Effector CD4-positive, alpha-beta T cell (primary cell): ENCODE measurements around the gene TRIM32.
"Not testable (repeated sequence)": the region's sequence is repeated elsewhere in the genome, so short reads cannot be mapped to it uniquely, and the experiment has no call there.

Experiments used
- DNase-seq: peaks from one replicate; pipeline ENCODE4 v3.0.0-alpha.2; 2020

Gene TRIM32

DNA sequence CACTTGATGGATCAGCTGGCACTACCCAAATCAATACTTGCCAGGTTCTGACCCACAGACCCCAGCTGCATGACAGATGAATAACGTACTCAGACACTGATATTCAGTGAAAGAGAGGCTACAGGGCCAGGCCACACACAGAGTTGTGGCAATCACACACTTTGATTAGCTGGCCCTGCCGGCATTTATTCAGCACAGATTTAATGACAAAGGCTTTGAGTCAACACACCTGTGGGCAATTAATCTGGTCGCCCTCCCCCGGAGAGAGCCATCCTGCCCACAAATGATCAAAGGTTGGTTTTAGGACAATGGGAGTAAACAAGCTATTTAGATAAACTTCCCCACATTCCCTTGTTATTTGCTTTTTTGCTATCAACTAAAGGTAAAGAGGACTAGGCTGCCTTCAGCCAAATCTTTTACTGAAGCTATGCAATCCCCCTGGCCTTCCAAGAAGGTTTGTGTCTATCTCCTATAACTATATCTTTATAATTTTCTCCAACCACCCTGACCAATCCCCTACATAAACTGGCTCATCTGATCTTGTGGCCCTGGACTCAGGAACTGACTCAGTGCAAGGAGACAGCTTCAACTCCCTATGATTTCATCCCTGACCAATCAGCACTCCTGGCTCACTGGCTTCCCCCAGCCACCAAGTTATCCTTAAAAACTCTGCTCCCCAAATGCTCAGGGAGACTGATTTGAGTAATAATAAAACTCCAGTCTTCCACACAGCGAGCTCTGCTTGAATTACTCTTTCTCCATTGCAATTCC, 12.7 kb upstream of the TRIM32 start:
- DNase-seq = no peak

DNA sequence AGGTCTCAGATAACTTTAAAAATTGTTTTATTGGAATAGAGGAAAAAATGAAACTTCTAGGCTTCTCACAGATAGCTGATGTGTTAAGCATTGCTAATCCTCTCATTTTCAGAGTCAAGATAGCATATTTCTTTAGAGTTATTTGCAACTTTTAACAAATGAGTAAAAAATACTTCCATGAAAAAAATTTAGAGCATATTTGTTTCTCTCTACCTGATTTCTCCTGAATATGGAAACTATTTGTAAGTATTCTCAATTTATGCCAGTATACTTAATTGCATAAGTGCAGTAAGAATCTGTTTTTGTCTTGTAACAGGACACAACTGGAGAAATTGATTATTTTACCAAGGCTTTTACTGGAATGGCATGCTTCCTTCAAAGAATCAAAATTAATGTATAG, 3.6 kb upstream of the TRIM32 start:
- no peak for DNase-seq

DNA sequence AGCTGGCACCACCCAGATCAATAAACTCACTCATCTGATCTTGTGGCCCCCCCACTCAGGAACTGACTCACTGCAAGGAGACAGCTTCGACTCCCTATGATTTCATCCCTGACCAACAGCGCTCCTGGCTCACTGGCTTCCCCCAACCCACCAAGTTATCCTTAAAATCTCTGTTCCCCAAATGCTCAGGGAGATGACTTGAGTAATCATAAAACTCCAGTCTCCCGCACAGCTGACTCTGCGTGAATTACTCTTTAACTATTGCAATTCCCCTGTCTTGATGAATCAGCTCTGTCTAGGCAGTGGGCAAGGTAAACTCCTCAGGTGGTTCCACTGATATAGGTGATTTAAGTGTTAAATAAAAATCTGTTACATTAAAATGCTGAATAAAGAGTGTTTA, 1.9 kb upstream of the TRIM32 start:
- no peak for DNase-seq

GRCh38 chr9:116686135-116686534, 970 bp upstream of the TRIM32 start:
- DNase-seq = no peak

GRCh38 chr9:116686693-116687073, 422 bp upstream of the TRIM32 start:
- DNase-seq = no peak

DNA sequence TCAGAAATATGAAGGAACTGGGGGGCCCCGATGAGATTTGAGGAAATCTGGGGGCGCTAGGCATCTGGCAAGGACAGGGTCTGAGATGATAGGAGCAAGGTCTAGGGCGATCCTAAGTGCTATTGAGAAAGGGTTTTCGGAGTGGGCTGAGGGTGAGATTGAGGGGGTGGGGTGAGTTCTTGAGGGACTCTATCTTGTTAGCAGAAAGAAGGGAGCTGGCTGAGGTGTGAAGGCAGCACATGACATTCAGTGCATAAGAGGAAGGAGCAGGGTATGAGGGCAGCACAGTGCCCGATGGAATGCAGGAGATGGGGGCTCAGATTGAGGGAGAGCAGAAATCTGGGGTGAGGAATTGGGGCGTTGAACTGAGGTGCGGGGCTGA, 640 bp downstream of the TRIM32 start:
- DNase-seq = no peak

DNA sequence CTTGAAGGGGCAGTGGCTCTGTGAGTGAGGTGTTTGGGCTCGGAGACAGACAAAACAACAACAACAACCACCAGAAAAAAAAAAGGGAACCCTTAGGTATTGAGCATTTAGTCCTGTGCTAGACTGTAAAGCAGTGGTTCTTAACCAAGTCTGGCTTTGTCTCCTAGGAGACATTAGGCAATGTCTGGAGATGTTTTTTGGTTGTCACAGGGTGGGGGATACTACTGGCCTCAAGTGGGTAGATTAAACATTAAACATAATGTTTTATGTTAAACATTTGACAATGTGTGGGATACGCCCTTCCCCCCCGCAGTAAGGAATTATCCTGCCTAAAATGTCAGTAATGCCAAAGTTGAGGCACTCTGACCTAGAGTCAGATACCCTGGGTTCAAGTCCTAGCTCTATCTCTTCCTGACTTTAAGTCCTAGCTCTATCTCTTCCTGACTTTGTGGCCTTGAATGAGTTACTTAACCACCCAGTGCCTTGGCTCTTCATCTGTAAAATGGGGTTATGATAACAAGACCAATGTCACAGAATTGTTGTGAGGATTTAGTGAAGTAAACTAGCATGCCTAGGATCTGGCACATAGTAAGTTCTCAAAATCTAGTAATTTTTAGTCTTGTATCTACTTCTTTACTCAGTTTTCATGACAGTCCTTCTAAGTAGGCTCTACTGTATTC, 1.8 kb downstream of the TRIM32 start:
- no peak for DNase-seq

DNA sequence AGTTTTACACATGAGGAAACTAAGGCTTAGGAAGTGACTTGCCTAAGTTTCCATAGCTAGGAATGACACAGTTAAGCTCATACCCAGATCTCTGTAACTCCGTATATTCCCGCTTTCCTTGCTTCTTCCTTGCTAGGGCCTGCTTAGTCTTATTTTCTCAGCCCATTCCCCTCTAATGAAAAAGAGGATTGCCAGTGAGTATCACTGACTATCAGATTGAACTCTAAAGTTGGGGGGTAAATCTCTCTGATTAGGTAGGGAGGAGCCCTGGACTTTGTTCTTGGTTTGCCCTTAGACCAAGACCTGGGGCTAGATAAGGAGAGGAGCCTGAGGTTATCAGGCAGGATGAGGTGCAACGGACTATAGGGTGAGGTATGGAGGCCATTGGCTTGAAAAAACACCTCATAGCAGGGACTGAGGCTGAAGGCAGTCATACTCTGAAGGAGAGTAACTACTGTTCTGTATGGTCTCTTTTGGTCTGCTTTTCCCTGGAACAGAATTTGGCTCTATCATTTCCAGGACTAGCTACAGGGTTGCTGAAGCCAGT, 2.5 kb downstream of the TRIM32 start:
- no peak for DNase-seq

DNA sequence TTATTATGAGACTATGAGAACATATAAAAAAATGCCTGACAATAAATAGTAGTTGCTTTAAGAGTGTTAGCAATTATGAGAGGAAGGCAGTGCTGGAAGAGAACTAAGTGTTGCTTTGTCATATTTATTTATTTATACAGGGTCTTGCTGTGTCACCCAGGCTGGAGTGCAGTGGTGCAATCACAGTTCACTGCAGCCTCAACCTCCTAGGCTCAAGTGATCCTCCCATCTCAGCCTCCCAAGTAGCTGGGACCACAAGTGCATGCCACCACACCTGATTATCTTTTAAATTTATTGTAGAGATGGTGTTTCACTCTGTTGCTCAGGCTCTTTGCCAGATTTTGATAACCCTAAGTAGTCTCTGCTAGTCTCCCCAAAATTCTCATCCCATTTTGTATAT, 3.7 kb downstream of the TRIM32 start:
- not testable (repeated sequence) for DNase-seq

GRCh38 chr9:116691607-116692006, 4.5 kb downstream of the TRIM32 start:
- no peak for DNase-seq

- DNase-seq = no peak
Observed at GRCh38 chr9:116692616-116693015, 5.5 kb downstream of the TRIM32 start.

DNA sequence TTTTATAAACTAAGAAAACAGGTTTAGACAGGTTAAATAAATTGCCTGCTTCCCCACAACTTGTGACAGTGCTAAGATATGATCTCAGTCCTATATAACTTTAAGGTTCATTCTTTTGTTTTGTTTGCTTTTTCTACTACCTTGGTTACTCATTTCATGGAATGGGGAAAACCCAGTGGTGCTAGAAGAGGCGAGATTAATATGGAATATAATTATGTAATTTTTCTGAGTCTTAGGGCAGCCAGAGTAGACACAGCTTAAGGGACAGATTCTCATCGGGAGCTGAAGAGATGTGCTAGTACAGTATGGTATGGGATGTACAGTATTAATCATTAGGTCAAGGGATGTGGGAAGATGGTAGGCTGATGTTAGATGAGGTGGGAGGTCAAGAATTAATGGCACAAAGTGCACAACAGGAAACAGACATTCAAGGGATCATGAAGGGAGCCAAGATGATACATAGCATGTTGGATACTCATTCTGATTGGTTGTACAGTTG, 6.2 kb downstream of the TRIM32 start:
- DNase-seq = no peak

DNA sequence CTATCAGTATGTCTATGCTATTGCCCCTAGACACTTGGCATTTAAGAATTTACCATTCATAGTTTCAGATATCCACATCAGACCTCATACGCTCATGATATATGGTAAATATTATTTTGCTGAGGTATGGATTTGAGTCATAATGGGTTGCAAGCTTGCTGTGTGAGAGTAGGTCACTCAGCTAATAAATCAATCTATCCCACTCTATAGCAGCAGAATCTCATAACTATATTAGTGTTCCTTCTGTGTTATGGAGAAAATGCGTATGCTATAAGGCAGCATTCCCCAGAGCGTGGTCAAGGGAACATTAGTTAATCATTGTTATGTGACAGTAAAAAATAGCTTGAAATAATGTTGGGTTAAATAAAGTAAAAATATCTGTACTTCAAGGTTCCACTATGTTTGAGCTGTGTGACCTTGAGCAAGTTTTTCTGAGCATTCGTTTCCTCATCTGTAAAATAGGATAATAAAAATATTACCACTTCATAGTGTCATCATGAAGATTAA, 7.7 kb downstream of the TRIM32 start:
- DNase-seq = no peak

DNA sequence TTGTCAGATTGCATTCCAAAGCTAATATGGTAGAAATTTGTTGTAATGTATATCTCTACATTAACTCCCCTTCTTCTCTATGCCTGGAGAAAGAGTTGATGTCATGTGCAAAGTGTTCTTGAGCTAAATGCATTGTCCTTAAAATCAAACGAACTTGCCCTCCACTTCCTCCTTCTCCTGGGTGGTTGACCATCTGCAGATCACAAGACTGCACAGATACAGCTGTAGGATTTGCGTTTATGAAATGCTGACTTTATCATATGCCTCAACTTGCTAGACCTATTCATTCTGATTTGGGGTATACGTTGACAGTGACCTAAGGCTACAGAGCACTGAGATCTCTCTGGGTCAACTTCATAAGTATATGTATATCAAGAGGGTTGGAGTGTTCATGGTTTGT, 8.3 kb downstream of the TRIM32 start:
- DNase-seq = no peak

GRCh38 chr9:116697362-116697761, 10.3 kb downstream of the TRIM32 start:
- DNase-seq = no peak

DNA sequence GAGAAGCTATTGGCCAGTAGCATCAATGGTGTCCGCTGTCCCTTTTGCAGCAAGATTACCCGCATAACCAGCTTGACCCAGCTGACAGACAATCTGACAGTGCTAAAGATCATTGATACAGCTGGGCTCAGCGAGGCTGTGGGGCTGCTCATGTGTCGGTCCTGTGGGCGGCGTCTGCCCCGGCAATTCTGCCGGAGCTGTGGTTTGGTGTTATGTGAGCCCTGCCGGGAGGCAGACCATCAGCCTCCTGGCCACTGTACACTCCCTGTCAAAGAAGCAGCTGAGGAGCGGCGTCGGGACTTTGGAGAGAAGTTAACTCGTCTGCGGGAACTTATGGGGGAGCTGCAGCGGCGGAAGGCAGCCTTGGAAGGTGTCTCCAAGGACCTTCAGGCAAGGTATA, 10.8 kb downstream of the TRIM32 start:
- DNase-seq = no peak

GRCh38 chr9:116700279-116700678, 13.2 kb downstream of the TRIM32 start:
- DNase-seq = no peak

- no peak for DNase-seq
Observed at GRCh38 chr9:116700882-116701865, 14.1 kb downstream of the TRIM32 start.

- DNase-seq = no peak
Observed at GRCh38 chr9:116701940-116702642, 15.0 kb downstream of the TRIM32 start.

DNA sequence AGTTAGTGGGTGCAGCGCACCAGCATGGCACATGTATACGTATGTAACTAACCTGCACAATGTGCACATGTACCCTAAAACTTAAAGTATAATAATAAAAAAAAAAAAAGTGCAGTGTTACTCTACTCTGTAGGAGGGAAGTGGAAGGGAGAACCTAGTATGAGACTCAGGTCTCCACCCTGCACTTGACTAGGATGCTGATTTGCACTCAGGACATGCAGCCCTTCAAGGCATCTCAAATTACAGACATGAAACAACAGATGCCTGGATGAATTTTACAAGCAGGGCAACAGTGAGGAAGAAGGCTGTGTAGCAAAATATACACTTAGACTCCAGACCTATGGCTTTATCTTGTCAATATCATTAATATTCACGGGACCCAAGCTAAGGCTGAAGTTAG, 16.5 kb downstream of the TRIM32 start:
- no peak for DNase-seq

DNA sequence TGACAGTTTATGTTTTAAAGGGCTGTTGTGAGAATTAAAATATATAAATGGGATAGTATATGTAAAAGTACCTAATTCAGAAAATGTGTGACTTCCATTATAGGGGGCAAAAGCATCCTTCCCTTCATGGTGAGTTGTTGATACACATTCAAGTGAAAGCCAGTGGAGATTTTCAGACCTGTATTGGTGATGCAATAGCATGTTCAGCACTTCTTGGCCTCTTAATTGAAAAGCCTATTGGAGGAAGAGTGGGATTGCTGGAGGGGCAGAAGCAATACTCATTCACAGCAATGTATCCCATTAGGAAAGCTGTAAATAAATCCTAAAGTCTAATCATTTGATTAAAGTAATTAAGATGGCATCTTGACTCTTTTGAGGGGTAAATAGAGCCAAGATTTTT, 17.4 kb downstream of the TRIM32 start:
- DNase-seq = no peak

- DNase-seq = no peak
Observed at GRCh38 chr9:116705531-116705930, 18.4 kb downstream of the TRIM32 start.
